HG02798 (cell line): ENCODE data around the gene PRPF19.

ENCODE experiments used
- ATAC-seq: cut with Tn5 transposase; IDR thresholded peaks from one replicate; pipeline ENCODE4 v1.9.1; 2021; ENCODE audit warnings: mild to moderate bottlenecking; ENCODE audit not compliant: unreplicated experiment, poor library complexity

Gene PRPF19

GRCh38 chr11:60852117-60852981 is 54.0 kb downstream of the PRPF19 start:
- no peak for ATAC-seq

- no peak for ATAC-seq
These were observed 54.9 kb downstream of the PRPF19 start for GRCh38 chr11:60851327-60852104.

GRCh38 chr11:60849641-60850520 is 56.5 kb downstream of the PRPF19 start:
- no peak for ATAC-seq

- no peak for ATAC-seq
These were observed 57.7 kb downstream of the PRPF19 start for GRCh38 chr11:60848714-60849151.

- no peak for ATAC-seq
These were observed 58.5 kb downstream of the PRPF19 start for GRCh38 chr11:60847896-60848295.

- no peak for ATAC-seq
These were observed 59.1 kb downstream of the PRPF19 start for GRCh38 chr11:60847281-60847680.

- ATAC-seq, result no peak
These were observed 61.0 kb downstream of the PRPF19 start for GRCh38 chr11:60845338-60845737.

- no peak for ATAC-seq
These were observed 61.5 kb downstream of the PRPF19 start for GRCh38 chr11:60844870-60845221.

GRCh38 chr11:60844045-60844869 is 62.1 kb downstream of the PRPF19 start:
- ATAC-seq, result no peak

GRCh38 chr11:60842668-60843600 is 63.5 kb downstream of the PRPF19 start:
- ATAC-seq, result no peak

GRCh38 chr11:60841797-60842667 is 64.4 kb downstream of the PRPF19 start, which contains the start of gene CCDC86:
TSS of gene CCDC86 (plus strand) at chr11:60842113. CDS start at chr11:60842125, 12 bp downstream.
- ATAC-seq, result peak; percentile 89
